RWPE2 (cell line): Measurements from ENCODE around the gene TF.

Experiments
- ATAC-seq: fragments of 200-7000 bp; cut with Tn5 transposase; 3 replicates; pipeline ENCODE4 v1.9.1; 2021; ENCODE audit warnings: low read depth
- DNase-seq: peaks from one replicate; pipeline ENCODE4 v3.0.0-alpha.2; 2020; ENCODE audit warnings: low spot score
- H3K27ac ChIP-seq: fragments of 450-650 bp; 2 replicates; pipeline ENCODE4 v1.5.1; 2017; ENCODE audit warnings: mild to moderate bottlenecking; ENCODE audit not compliant: poor library complexity, severe bottlenecking
- H3K27me3 ChIP-seq: fragments of 250-450 bp; sonication (Bioruptor Pico); 2 replicates; pipeline ENCODE4 v1.5.1; 2021; ENCODE audit warnings: mild to moderate bottlenecking, moderate library complexity; ENCODE audit not compliant: insufficient read depth, poor library complexity, severe bottlenecking
- H3K36me3 ChIP-seq: fragments of 250-450 bp; sonication (Bioruptor Pico); 2 replicates; pipeline ENCODE4 v1.5.1; 2020; ENCODE audit warnings: low read depth, mild to moderate bottlenecking, moderate library complexity
- H3K4me1 ChIP-seq: fragments of 250-450 bp; sonication (Bioruptor Pico); 2 replicates; pipeline ENCODE4 v1.5.1; 2021; ENCODE audit warnings: mild to moderate bottlenecking, moderate library complexity; ENCODE audit not compliant: insufficient read depth, poor library complexity, severe bottlenecking
- H3K4me3 ChIP-seq: fragments of 250-450 bp; sonication (Bioruptor Pico); 2 replicates; pipeline ENCODE4 v1.5.1; 2021; ENCODE audit warnings: mild to moderate bottlenecking, moderate library complexity; ENCODE audit not compliant: severe bottlenecking
- H3K9me3 ChIP-seq: fragments of 250-450 bp; sonication (Bioruptor Pico); 2 replicates; pipeline ENCODE4 v1.5.1; 2021; ENCODE audit warnings: mild to moderate bottlenecking, moderate library complexity; ENCODE audit not compliant: severe bottlenecking
- CTCF ChIP-seq: fragments of 450-650 bp; IDR thresholded peaks from one replicate; pipeline ENCODE4 v1.5.1; 2017; ENCODE audit warnings: mild to moderate bottlenecking, moderate library complexity; ENCODE audit not compliant: poor library complexity, severe bottlenecking

Gene TF

DNA sequence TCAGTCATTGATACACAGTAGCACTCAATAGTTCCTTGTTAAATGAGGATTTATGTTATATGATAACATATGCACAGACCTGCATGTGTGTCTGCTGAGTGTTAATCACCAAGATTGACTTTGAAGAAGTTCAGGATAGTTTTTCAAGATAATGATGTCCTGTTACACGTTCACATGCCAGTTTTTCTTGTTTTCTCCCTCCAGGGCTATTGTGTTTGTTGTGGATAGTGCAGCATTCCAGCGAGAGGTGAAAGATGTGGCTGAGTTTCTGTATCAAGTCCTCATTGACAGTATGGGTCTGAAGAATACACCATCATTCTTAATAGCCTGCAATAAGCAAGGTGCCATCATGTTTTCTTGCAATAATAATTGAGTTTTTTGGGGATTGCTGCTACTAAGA, 69.2 kb downstream of the TF start:
- no peak for TF ChIP-seq CTCF
- ATAC-seq: no peak
- Histone ChIP-seq H3K27me3 (no peaks in the 10 kb centered on the region), H3K36me3 (peaks cover 90% of the 10 kb centered on the region), H3K9me3 (no peaks in the 10 kb centered on the region), H3K27ac (no peak overlapping the region), H3K4me1 (no peaks in the 10 kb centered on the region), H3K4me3 (no peak overlapping the region)
- no peak for DNase-seq

DNA sequence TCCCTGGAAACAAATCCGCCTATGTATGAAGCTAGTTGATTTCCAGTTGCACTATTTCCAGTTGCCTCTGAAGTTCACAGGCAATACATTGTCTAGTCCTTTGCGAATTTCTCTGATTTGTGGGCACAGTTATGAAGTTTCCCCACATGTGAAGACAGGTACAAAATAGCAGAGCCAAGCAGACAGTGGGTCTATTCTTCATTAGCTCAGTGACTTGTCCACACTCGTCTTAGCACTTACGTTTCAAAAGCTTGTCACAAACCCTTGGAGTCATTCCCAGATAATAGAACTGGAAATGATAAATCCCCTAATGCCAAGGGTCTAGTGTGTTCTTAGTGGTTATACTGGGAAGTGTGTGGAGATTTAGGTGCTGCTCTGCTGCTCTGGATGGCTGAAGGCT, 73.9 kb downstream of the TF start:
- Histone ChIP-seq H3K36me3 (peaks cover 80% of the 10 kb centered on the region), H3K27me3 (no peaks in the 10 kb centered on the region)
- TF ChIP-seq CTCF: no peak

GRCh38 chr3:133820889-133821675, 74.9 kb downstream of the TF start:
- H3K27ac ChIP-seq: no peak overlapping the region
- no peaks in the 10 kb centered on the region for H3K9me3 ChIP-seq
- no peaks in the 10 kb centered on the region for H3K4me1 ChIP-seq
- DNase-seq (no peak), ATAC-seq (no peak)
- H3K4me3 ChIP-seq: no peak overlapping the region
- TF ChIP-seq CTCF: no peak
- H3K36me3 ChIP-seq: peaks cover 70% of the 10 kb centered on the region
- H3K27me3 ChIP-seq: no peaks in the 10 kb centered on the region

More for the DNA sequence above, 73.9 kb downstream of the TF start:
- DNase-seq (no peak), ATAC-seq (no peak)
- H3K4me1 ChIP-seq: no peaks in the 10 kb centered on the region
- H3K4me3 ChIP-seq: no peak overlapping the region
- H3K27ac ChIP-seq: no peak overlapping the region
- H3K9me3 ChIP-seq: no peaks in the 10 kb centered on the region

DNA sequence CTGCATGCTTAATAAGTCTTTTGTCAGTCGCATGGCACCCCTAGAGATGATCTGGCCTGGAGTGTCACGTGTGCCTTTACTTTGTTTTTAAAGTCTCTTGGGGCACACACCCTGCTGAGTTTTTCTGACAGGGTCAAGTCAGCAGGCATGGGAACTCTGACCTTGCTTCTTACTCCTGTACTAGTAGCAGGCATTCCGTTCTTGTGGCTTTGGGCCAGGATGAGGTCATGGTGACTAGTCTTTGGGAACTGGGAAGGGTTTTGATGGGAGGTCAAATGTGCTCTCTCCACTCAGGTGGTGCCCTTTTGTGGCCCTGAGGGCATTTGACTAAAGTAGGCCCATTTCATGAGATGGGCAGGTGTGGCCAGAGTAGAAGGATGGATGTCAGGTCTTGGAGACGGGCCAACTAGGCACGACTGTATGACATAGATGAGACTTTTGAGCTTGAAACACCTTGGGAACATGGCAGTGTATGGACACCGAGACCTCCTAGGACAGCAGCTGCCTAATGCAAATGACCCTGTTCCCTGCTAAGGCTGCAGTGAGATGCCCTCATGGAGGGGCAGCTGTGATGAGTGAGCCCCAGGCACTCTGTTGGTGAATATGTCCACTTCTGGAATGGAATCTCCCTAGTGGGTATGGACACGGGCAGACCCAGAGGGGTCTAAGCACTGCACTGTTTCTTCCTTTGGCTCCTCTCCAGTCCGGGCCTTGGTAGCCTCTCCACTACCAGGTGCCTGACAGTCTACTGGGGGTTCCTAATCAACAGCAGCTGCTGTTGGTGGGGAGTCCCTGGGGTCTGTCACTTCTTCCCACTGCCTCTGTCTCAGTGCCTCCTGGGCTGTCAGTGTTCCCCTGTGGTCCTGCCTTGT, 75.8 kb downstream of the TF start:
- TF ChIP-seq CTCF: peak; percentile 75
- Histone ChIP-seq H3K27ac (no peak overlapping the region), H3K9me3 (no peaks in the 10 kb centered on the region), H3K4me3 (no peak overlapping the region), H3K36me3 (peaks cover 61% of the 10 kb centered on the region), H3K4me1 (no peaks in the 10 kb centered on the region), H3K27me3 (no peaks in the 10 kb centered on the region)
- ATAC-seq (peak; percentile 85), DNase-seq (peak; percentile 89)
